K562 (cell line): ENCODE measurements around the gene ACSL5. TPM values are rescaled to one million over a fixed set of nuclear protein-coding genes. Genes with fewer than 3 reads are reported as not detected.

Experiments
- ATAC-seq: fragments of 200-7000 bp; cut with Tn5 transposase; 3 replicates; pipeline ENCODE4 v1.9.1; 2020; ENCODE audit warnings: moderate library complexity
- BruUV-seq: library from RNA; stranded (reverse); fragments of 400-500 nt; replicated peaks from 2 replicates; lab custom pipeline; 2021; lab: Mats Ljungman, UMichigan
- CTCF ChIA-PET: fragments of 300-600 bp; formaldehyde crosslinking; extraction: SDS; loops from one replicate; lab custom pipeline; 2021; ENCODE audit warnings: low intra/inter-chr PET ratio; lab: Yijun Ruan, JAX
- POLR2A ChIA-PET: fragments of 300-600, 350-650 bp; sonication (Branson Sonifier 250); formaldehyde crosslinking; extraction: SDS; loops from one replicate; lab custom pipeline; 2021; ENCODE audit warnings: antibody characterized with exemption, inconsistent platforms; lab: Yijun Ruan, JAX
- DNase-seq, 4 experiments: peaks; one replicate each; pipeline versions ENCODE4 v3.0.0 to v3.0.0-alpha.2; 2011 to 2018; ENCODE audit warnings: low spot score in 3 of 4, mixed read lengths in 3 of 4; ENCODE audit errors: extremely low read depth in 1 of 4
- FAIRE-seq: peaks from 2 replicates; lab custom pipeline; 2011; peaks lifted over from hg19 to GRCh38; lab: Jason Lieb, UNC
- H2AFZ ChIP-seq: 2 replicates; pipeline ENCODE4 v1.6.0; 2011; ENCODE audit warnings: low read depth, low read length, control low read depth, inconsistent platforms
- H3K27ac ChIP-seq: fragments of 200-600 bp; 3 replicates; pipeline ENCODE4 v1.8.0; 2011; ENCODE audit warnings: low read depth, mild to moderate bottlenecking, control low read depth, inconsistent platforms, low read length, moderate library complexity, mixed read lengths; ENCODE audit errors: extremely low read depth
- H3K27me3 ChIP-seq, 2 experiments: fragments of 300-600 bp in 1 of 2; 2 replicates in 1 of 2; 3 replicates in 1 of 2; pipeline versions ENCODE4 v1.6.0 to v1.8.0; 2011; ENCODE audit warnings: inconsistent platforms in 2 of 2, low read length in 2 of 2, mild to moderate bottlenecking in 1 of 2, mixed read lengths in 1 of 2, moderate library complexity in 1 of 2; ENCODE audit not compliant: control insufficient read depth in 2 of 2, insufficient read depth in 2 of 2
- H3K36me3 ChIP-seq: fragments of 300-600 bp; 3 replicates; pipeline ENCODE4 v1.8.0; 2011; ENCODE audit warnings: mild to moderate bottlenecking, low read length, inconsistent platforms; ENCODE audit not compliant: control insufficient read depth, insufficient read depth
- H3K4me1 ChIP-seq, 2 experiments: fragments of 200-600 bp in 1 of 2; replicated peaks in 1 of 2; 2 replicates in 1 of 2; 3 replicates in 1 of 2; pipeline versions ENCODE4 v1.5.1 to v1.8.0; 2011; ENCODE audit warnings: inconsistent platforms in 2 of 2, low read length in 2 of 2, mild to moderate bottlenecking in 1 of 2, mixed read lengths in 1 of 2, moderate library complexity in 1 of 2; ENCODE audit not compliant: control insufficient read depth in 2 of 2, insufficient read depth in 2 of 2
- H3K4me2 ChIP-seq: 2 replicates; pipeline ENCODE4 v1.6.1; 2011; ENCODE audit warnings: low read length, control low read depth, inconsistent platforms, mixed read lengths; ENCODE audit not compliant: insufficient read depth
- H3K4me3 ChIP-seq: fragments of 200-600 bp; sonication (generic), shearing (Covaris generic); 2 replicates; pipeline ENCODE4 v1.5.1; 2016; ENCODE audit warnings: control low read depth, inconsistent platforms
- H3K79me2 ChIP-seq: fragments of 200-600 bp; 3 replicates; pipeline ENCODE4 v1.8.0; 2011; ENCODE audit warnings: low read length, inconsistent platforms; ENCODE audit not compliant: control insufficient read depth, insufficient read depth
- H3K9ac ChIP-seq, 2 experiments: 2 replicates each; pipeline versions ENCODE4 v1.6.0 to v1.6.1; 2011; ENCODE audit warnings: low read depth in 2 of 2, low read length in 2 of 2, control low read depth in 1 of 2, inconsistent platforms in 1 of 2, mild to moderate bottlenecking in 1 of 2, mixed read lengths in 1 of 2; ENCODE audit not compliant: insufficient read depth in 1 of 2
- H3K9me1 ChIP-seq: one replicate; pipeline ENCODE4 v1.6.0; 2011; ENCODE audit warnings: inconsistent platforms, mild to moderate bottlenecking, low read length, moderate library complexity; ENCODE audit not compliant: control insufficient read depth, insufficient read depth
- H3K9me3 ChIP-seq: replicated peaks from 2 replicates; pipeline ENCODE4 v1.5.1; 2011; ENCODE audit warnings: low read depth, low read length, inconsistent platforms; ENCODE audit not compliant: control insufficient read depth, insufficient read depth
- H4K20me1 ChIP-seq: replicated peaks from 2 replicates; pipeline ENCODE4 v1.6.1; 2011; ENCODE audit warnings: low read length, inconsistent platforms, mixed read lengths; ENCODE audit not compliant: control insufficient read depth, insufficient read depth
- CBX1 ChIP-seq: sonication (generic); IDR thresholded peaks from 2 replicates; pipeline ENCODE4 v1.6.1; 2016; ENCODE audit warnings: antibody characterized with exemption, low read depth, mild to moderate bottlenecking
- E2F5 ChIP-seq: sonication (generic); formaldehyde crosslinking; IDR thresholded peaks from 2 replicates; pipeline ENCODE4 v1.8.0; 2022; ENCODE audit warnings: mild to moderate bottlenecking, missing genetic modification reagents
- FOXP1 ChIP-seq: sonication (generic); formaldehyde crosslinking; IDR thresholded peaks from 2 replicates; pipeline ENCODE4 v1.8.0; 2022; ENCODE audit warnings: mild to moderate bottlenecking, missing genetic modification reagents
- GABPB1 ChIP-seq: sonication (generic); formaldehyde crosslinking; IDR thresholded peaks from 2 replicates; pipeline ENCODE4 v1.8.0; 2022; ENCODE audit warnings: mild to moderate bottlenecking, missing genetic modification reagents
- GMEB1 ChIP-seq: fragments of 250-450 bp; sonication (Bioruptor Pico); IDR thresholded peaks from 2 replicates; pipeline ENCODE4 v1.4.0; 2020; ENCODE audit warnings: mild to moderate bottlenecking
- HNRNPLL ChIP-seq: fragments of 200-400 bp; formaldehyde crosslinking; IDR thresholded peaks from 2 replicates; pipeline ENCODE4 v1.6.1; 2017; ENCODE audit warnings: low read length, low read depth, mild to moderate bottlenecking; ENCODE audit not compliant: poor library complexity, severe bottlenecking
- MAFK ChIP-seq: IDR thresholded peaks from 2 replicates; pipeline ENCODE4 v1.6.1; 2011; ENCODE audit warnings: low read length, improper control_type of control experiment
- MXI1 ChIP-seq: IDR thresholded peaks from 2 replicates; pipeline ENCODE4 v1.6.1; 2011; ENCODE audit warnings: low read depth, mild to moderate bottlenecking, improper control_type of control experiment, low read length
- NCOA4 ChIP-seq: fragments of 450-650 bp; IDR thresholded peaks from 2 replicates; pipeline ENCODE4 v1.6.1; 2018; ENCODE audit warnings: mild to moderate bottlenecking; ENCODE audit not compliant: partially characterized antibody
- USF2 ChIP-seq: sonication (generic); formaldehyde crosslinking; IDR thresholded peaks from 2 replicates; pipeline ENCODE4 v1.5.0; 2020; ENCODE audit warnings: missing genetic modification reagents
- ZNF41 ChIP-seq: fragments of 250-450 bp; sonication (Bioruptor Pico); conservative IDR thresholded peaks from 2 replicates; pipeline ENCODE4 v1.4.0; 2020; ENCODE audit warnings: mild to moderate bottlenecking
- ZNF77 ChIP-seq: fragments of 250-450 bp; sonication (Bioruptor Pico); IDR thresholded peaks from 2 replicates; pipeline ENCODE4 v1.5.0; 2020
- WGBS: fragments of 100-300 bp; shearing (Covaris generic); methylation state at CpG from one replicate; pipeline ENCODE4 v1.1.6; 2016; ENCODE audit warnings: low coverage, mixed read lengths; ENCODE audit not compliant: insufficient coverage; ENCODE audit errors: missing lambda C conversion rate; 5-methylcytosine and 5-hydroxymethylcytosine counted together
- in situ Hi-C: fragments of 300-500 bp; cut with MboI; formaldehyde crosslinking; loops from 4 replicates; pipeline ENCODE4 v1.15.0; 2018; ENCODE audit warnings: inconsistent platforms, mixed read lengths
- intact Hi-C: fragments of 100-400 bp; cut with micrococcal nuclease; formaldehyde crosslinking; loops from 2 replicates; pipeline ENCODE4 v1.14.2; 2022
- polyA plus RNA-seq, 8 experiments: library from polyadenylated mRNA; depleted of rRNA in 4 of 8; stranded (reverse) in 5 of 8; unstranded in 3 of 8; fragments of >200 nt; fragmentation: Nextera tagmentation in 2 of 8; fragmentation: Illumina TruSeq in 1 of 8; extraction: Ambion mirVana in 2 of 8; extraction: Trizol in 1 of 8; gene quantifications; 2 replicates each; pipeline versions ENCODE4 v1.2.1 to v1.2.3, GENCODE V29; 2011 to 2014; ENCODE audit warnings: inconsistent platforms in 1 of 8, missing spikeins in 1 of 8
- total RNA-seq, 7 experiments: library from RNA; depleted of rRNA in 6 of 7; stranded (reverse); fragments of >200 nt in 6 of 7; fragmentation: Illumina TruSeq in 2 of 7; extraction: Trizol in 2 of 7; gene quantifications; 2 replicates each; pipeline versions ENCODE4 v1.2.1 to v1.2.3, GENCODE V29; 2011 to 2021; ENCODE audit warnings: low replicate concordance in 1 of 7

The ACSL5 gene
- total and polyA plus RNA-seq, 9 of the 15 experiments (the other 6 are each of a cell fraction or from before 2014, with no cell fraction given): 0.19 to 1.4 (median 0.55) TPM

- no peak overlapping the region for H3K4me2 ChIP-seq
- intact Hi-C loops (no loop called here), in situ Hi-C loops (no loop called here)
- H3K9me3 ChIP-seq: no peaks in the 10 kb centered on the region
- H3K27me3 ChIP-seq: peaks cover 0 to 9% of the 10 kb centered on the region in 2 experiments; a peak in 2 of 5 replicates
- TF ChIP-seq FOXP1 (CRISPR knock-in tag): no peak
- no peak for TF ChIP-seq MXI1
- no peak for TF ChIP-seq ZNF77 (CRISPR knock-in tag)
- H3K4me3 ChIP-seq: no peak overlapping the region
- no peak overlapping the region for H3K27ac ChIP-seq
- 11% methylated on average over 3 of the region's 3 CpGs for WGBS
- ATAC-seq (no peak), DNase-seq (no peak), FAIRE-seq (no peak)
- no TSS peak for BruUV-seq
- H3K79me2 ChIP-seq: no peaks in the 10 kb centered on the region
- ChIA-PET POLR2A (no interaction called here), CTCF (no interaction called here)
- no peak overlapping the region for H3K9ac ChIP-seq
- 0 out of 5 replicates have a peak, but pooled peaks cover 0 to 6% of the 10 kb centered on the region in 2 experiments for H3K4me1 ChIP-seq
- H2AFZ ChIP-seq: no peak overlapping the region
- no peaks in the 10 kb centered on the region for H3K36me3 ChIP-seq
- no peaks in the 10 kb centered on the region for H4K20me1 ChIP-seq
- H3K9me1 ChIP-seq: no peaks in the 10 kb centered on the region
These were observed 21.9 kb upstream of the ACSL5 start for GRCh38 chr10:112352044-112352443.

- no peak for ATAC-seq
- intact Hi-C loops (no loop called here), in situ Hi-C loops (no loop called here)
- Histone ChIP-seq H3K4me2 (no peak overlapping the region), H3K4me1 (0 out of 5 replicates have a peak, but pooled peaks cover 0 to 6% of the 10 kb centered on the region in 2 experiments), H2AFZ (no peak overlapping the region), H3K9me3 (no peaks in the 10 kb centered on the region), H3K36me3 (no peaks in the 10 kb centered on the region), H3K27me3 (peaks cover 0 to under 1% of the 10 kb centered on the region in 2 experiments; a peak in 1 of 5 replicates), H3K79me2 (no peaks in the 10 kb centered on the region), H3K4me3 (no peak overlapping the region), H3K27ac (no peak overlapping the region), H3K9me1 (no peaks in the 10 kb centered on the region), H3K9ac (no peak overlapping the region), H4K20me1 (no peaks in the 10 kb centered on the region)
- DNase-seq: no peak
- POLR2A ChIA-PET: no interaction called here
- BruUV-seq: no TSS peak
- FAIRE-seq: no peak
- CTCF ChIA-PET: no interaction called here
- TF ChIP-seq MAFK (no peak), E2F5 (CRISPR knock-in tag) (no peak), USF2 (CRISPR knock-in tag) (no peak), GMEB1 (CRISPR knock-in tag) (no peak), ZNF41 (CRISPR knock-in tag) (no peak), HNRNPLL (no peak), CBX1 (no peak), NCOA4 (no peak), GABPB1 (no peak)
These were observed 20.9 kb upstream of the ACSL5 start for GRCh38 chr10:112353046-112353445.
